Endothelial cell of umbilical vein (primary cell): Measurements from ENCODE around the gene ZNF597. TPM values are rescaled to one million over a fixed set of nuclear protein-coding genes. Genes with fewer than 3 reads are reported as not detected.

Source experiments
- BruUV-seq: library from RNA; stranded (reverse); fragments of 400-500 nt; replicated peaks from 2 replicates; lab custom pipeline; 2021; lab: Mats Ljungman, UMichigan
- CTCF ChIA-PET: fragments of 300-600, 350-600 bp; sonication (Branson Sonifier 250); formaldehyde crosslinking; loops from one replicate; lab custom pipeline; 2021; ENCODE audit warnings: antibody characterized with exemption, inconsistent platforms; lab: Charles Lee
- POLR2A ChIA-PET: fragments of 300-600, 350-600 bp; sonication (Branson Sonifier 250); formaldehyde crosslinking; loops from one replicate; lab custom pipeline; 2021; ENCODE audit warnings: antibody characterized with exemption, inconsistent platforms; lab: Charles Lee
- DNase-seq: peaks from one replicate; pipeline ENCODE4 v3.0.0-alpha.2; 2011; ENCODE audit warnings: low read depth, low spot score
- FAIRE-seq: peaks from 2 replicates; lab custom pipeline; 2011; peaks lifted over from hg19 to GRCh38; lab: Jason Lieb, UNC
- H2AFZ ChIP-seq: 2 replicates; pipeline ENCODE4 v1.6.0; 2012; ENCODE audit warnings: low read depth, low read length, control low read depth, inconsistent platforms
- H3K27ac ChIP-seq: 2 replicates; pipeline ENCODE4 v1.5.1; 2011; ENCODE audit warnings: low read depth, mild to moderate bottlenecking, control low read depth, low read length, moderate library complexity; ENCODE audit not compliant: insufficient read depth
- H3K27me3 ChIP-seq, 2 experiments: 2 replicates each; pipeline versions ENCODE4 v1.6.0 to v1.6.1; 2011; ENCODE audit warnings: low read length in 2 of 2, mixed read lengths in 1 of 2; ENCODE audit not compliant: control insufficient read depth in 2 of 2, insufficient read depth in 2 of 2
- H3K36me3 ChIP-seq, 2 experiments: 2 replicates in 1 of 2; 3 replicates in 1 of 2; pipeline ENCODE4 v1.5.1; 2011; ENCODE audit warnings: low read length in 2 of 2, mild to moderate bottlenecking in 1 of 2, moderate library complexity in 1 of 2; ENCODE audit not compliant: control insufficient read depth in 2 of 2, insufficient read depth in 2 of 2; ENCODE audit errors: extremely low read depth in 1 of 2
- H3K4me1 ChIP-seq: 3 replicates; pipeline ENCODE4 v1.5.1; 2011; ENCODE audit warnings: mild to moderate bottlenecking, low read length; ENCODE audit not compliant: control insufficient read depth, insufficient read depth; ENCODE audit errors: extremely low read depth
- H3K4me2 ChIP-seq: 2 replicates; pipeline ENCODE4 v1.6.1; 2011; ENCODE audit warnings: low read length, control low read depth, mixed read lengths; ENCODE audit not compliant: insufficient read depth
- H3K4me3 ChIP-seq, 3 experiments: fragments of 200-600 bp in 1 of 3; sonication (generic), shearing (Covaris generic) in 1 of 3; replicated peaks in 1 of 3; 2 replicates each; pipeline ENCODE4 v1.5.1; 2011 to 2016; ENCODE audit warnings: control low read depth in 3 of 3, low read length in 3 of 3, mild to moderate bottlenecking in 2 of 3, inconsistent platforms in 1 of 3, low read depth in 1 of 3, moderate library complexity in 1 of 3; ENCODE audit not compliant: insufficient read depth in 1 of 3
- H3K79me2 ChIP-seq: 2 replicates; pipeline ENCODE4 v1.6.0; 2012; ENCODE audit warnings: low read length, inconsistent platforms; ENCODE audit not compliant: control insufficient read depth, insufficient read depth
- H3K9ac ChIP-seq: replicated peaks from 2 replicates; pipeline ENCODE3; 2011; ENCODE audit warnings: low read length, control low read depth; ENCODE audit not compliant: insufficient read depth; ENCODE audit errors: extremely low read depth
- H3K9me1 ChIP-seq: replicated peaks from 3 replicates; pipeline ENCODE4 v1.6.0; 2011; ENCODE audit warnings: mild to moderate bottlenecking, low read length; ENCODE audit not compliant: control insufficient read depth, insufficient read depth; ENCODE audit errors: extremely low read depth
- H3K9me3 ChIP-seq: replicated peaks from 2 replicates; pipeline ENCODE4 v1.5.1; 2012; ENCODE audit warnings: low read length, inconsistent platforms; ENCODE audit not compliant: control insufficient read depth, insufficient read depth
- H4K20me1 ChIP-seq: replicated peaks from 2 replicates; pipeline ENCODE3; 2011; ENCODE audit warnings: mild to moderate bottlenecking, low read length; ENCODE audit not compliant: control insufficient read depth, insufficient read depth; ENCODE audit errors: extremely low read depth
- EZH2 ChIP-seq: IDR thresholded peaks from 2 replicates; pipeline ENCODE4 v1.6.1; 2012; ENCODE audit warnings: borderline replicate concordance, low read depth, mild to moderate bottlenecking, moderate library complexity, low read length, inconsistent platforms; ENCODE audit not compliant: severe bottlenecking
- FOS ChIP-seq: IDR thresholded peaks from 2 replicates; pipeline ENCODE4 v1.6.1; 2011; ENCODE audit warnings: mild to moderate bottlenecking, low read length, moderate library complexity, borderline replicate concordance; ENCODE audit not compliant: insufficient read depth
- GATA2 ChIP-seq: IDR thresholded peaks from 2 replicates; pipeline ENCODE4 v1.7.0; 2011; ENCODE audit warnings: low read depth, mild to moderate bottlenecking, moderate library complexity, mixed read lengths, low read length; ENCODE audit not compliant: insufficient read length, insufficient read depth
- JUN ChIP-seq: IDR thresholded peaks from 2 replicates; pipeline ENCODE4 v1.6.1; 2011; ENCODE audit warnings: borderline replicate concordance, low read depth; ENCODE audit not compliant: insufficient read length, insufficient read depth
- MYC ChIP-seq: IDR thresholded peaks from one replicate; pipeline ENCODE4 v1.6.1; 2011; ENCODE audit warnings: mild to moderate bottlenecking, low read depth, low read length
- POLR2A ChIP-seq: IDR thresholded peaks from 2 replicates; pipeline ENCODE4 v1.6.1; 2012; ENCODE audit warnings: low read depth, mild to moderate bottlenecking, control low read depth, low read length
- POLR2AphosphoS5 ChIP-seq: IDR thresholded peaks from 2 replicates; pipeline ENCODE4 v1.6.1; 2012; ENCODE audit warnings: low read depth, mild to moderate bottlenecking, control low read depth, low read length, moderate library complexity; ENCODE audit not compliant: insufficient read depth
- dilution Hi-C: fragments of 300-500 bp; cut with MboI; formaldehyde crosslinking; loops from one replicate; pipeline ENCODE4 v1.15.0; 2019; ENCODE audit warnings: low sequenced_read_pairs; ENCODE audit not compliant: extremely low pct_ligation_motif_present
- intact Hi-C: fragments of 100-400 bp; cut with micrococcal nuclease; formaldehyde crosslinking; loops from one replicate; pipeline ENCODE4 v1.10.0; 2022
- polyA plus RNA-seq, 4 experiments: library from polyadenylated mRNA; depleted of rRNA in 3 of 4; stranded (reverse) in 3 of 4; unstranded in 1 of 4; fragments of >200 nt; gene quantifications; 2 replicates each; pipeline versions ENCODE4 v1.2.1 to v1.2.3, GENCODE V29; 2011 to 2012; ENCODE audit warnings: missing spikeins in 1 of 4
- total RNA-seq: library from RNA; stranded (reverse); gene quantifications from 2 replicates; pipeline ENCODE4 v1.2.3, GENCODE V29; 2021
- TF ChIP-seq, protein P1 (sequence below): IDR thresholded peaks from 2 replicates; pipeline ENCODE4 v1.6.1; 2011; ENCODE audit not compliant: insufficient read depth, insufficient read length
- TF ChIP-seq, protein P2 (sequence below), 2 donors: IDR thresholded peaks; 1 replicate in 1 of 2; 2 replicates in 1 of 2; pipeline ENCODE4 v1.5.1; 2011; ENCODE audit warnings: low read length in 2 of 2, mild to moderate bottlenecking in 2 of 2, moderate library complexity in 2 of 2, control low read depth in 1 of 2, inconsistent platforms in 1 of 2, low read depth in 1 of 2; ENCODE audit not compliant: insufficient read depth in 1 of 2; ENCODE audit errors: extremely low read depth in 1 of 2

The ZNF597 gene
- total and polyA plus RNA-seq, 2 donors (not counting 3 experiments of a cell fraction or from before 2014, with no cell fraction given) = 0.75 to 1.4 TPM

DNA sequence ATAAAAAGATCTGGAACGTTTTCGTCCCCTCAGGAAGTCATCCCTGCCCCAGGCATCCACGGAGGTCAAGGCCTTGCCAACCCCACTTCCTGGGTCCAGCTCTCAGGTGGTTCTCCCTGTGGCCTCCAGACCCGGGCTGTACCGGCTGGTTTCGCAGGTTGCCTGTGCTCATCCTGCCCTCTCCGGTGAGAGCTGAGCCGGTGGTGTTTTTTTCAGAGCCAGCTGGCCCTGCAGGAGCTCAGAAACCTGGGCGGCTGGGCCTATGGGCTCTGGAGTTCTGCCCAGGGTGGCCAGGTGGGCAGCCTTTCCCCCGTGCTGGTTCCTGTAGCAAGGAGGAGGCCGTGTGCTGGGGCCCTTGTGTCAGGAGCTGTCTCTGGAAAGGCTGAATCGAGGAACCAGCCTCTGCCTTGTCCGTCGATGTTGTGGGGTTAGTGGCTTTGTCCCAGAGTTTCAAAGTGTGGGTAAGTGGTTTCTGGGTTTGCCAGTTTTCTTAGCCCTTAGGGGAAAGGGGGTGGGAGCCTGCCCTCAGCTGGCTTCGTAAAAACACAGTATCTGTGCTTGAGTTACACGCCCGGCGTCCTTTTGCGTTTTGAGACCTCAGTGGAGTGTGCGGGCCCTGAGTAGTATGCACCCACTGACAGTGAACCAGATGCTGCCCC is 28.3 kb upstream of the ZNF597 start:
- DNase-seq (no peak), FAIRE-seq (no peak)
- peaks cover 82% of the 10 kb centered on the region for H3K79me2 ChIP-seq
- H3K9me1 ChIP-seq = no peaks in the 10 kb centered on the region
- no peaks in the 10 kb centered on the region for H4K20me1 ChIP-seq
- TF ChIP-seq POLR2AphosphoS5 (no peak), FOS (no peak), JUN (no peak), EZH2 (no peak), GATA2 (no peak), MYC (no peak), POLR2A (no peak)
- TF ChIP-seq, protein P1, sequence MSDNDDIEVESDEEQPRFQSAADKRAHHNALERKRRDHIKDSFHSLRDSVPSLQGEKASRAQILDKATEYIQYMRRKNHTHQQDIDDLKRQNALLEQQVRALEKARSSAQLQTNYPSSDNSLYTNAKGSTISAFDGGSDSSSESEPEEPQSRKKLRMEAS = no peak
- TF ChIP-seq, protein P2, sequence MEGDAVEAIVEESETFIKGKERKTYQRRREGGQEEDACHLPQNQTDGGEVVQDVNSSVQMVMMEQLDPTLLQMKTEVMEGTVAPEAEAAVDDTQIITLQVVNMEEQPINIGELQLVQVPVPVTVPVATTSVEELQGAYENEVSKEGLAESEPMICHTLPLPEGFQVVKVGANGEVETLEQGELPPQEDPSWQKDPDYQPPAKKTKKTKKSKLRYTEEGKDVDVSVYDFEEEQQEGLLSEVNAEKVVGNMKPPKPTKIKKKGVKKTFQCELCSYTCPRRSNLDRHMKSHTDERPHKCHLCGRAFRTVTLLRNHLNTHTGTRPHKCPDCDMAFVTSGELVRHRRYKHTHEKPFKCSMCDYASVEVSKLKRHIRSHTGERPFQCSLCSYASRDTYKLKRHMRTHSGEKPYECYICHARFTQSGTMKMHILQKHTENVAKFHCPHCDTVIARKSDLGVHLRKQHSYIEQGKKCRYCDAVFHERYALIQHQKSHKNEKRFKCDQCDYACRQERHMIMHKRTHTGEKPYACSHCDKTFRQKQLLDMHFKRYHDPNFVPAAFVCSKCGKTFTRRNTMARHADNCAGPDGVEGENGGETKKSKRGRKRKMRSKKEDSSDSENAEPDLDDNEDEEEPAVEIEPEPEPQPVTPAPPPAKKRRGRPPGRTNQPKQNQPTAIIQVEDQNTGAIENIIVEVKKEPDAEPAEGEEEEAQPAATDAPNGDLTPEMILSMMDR (IDR thresholded peaks at IDR 0.05; ENCODE audit: extremely low read depth in 1 of 2, insufficient read depth in 1 of 2, low read depth in 1 of 2, low read length in 2 of 2) = no peak
- dilution Hi-C loops (no loop called here), intact Hi-C loops (no loop called here)
- ChIA-PET CTCF (no interaction called here), POLR2A (no interaction called here)
- no peak overlapping the region for H3K4me2 ChIP-seq
- BruUV-seq = no TSS peak
- no peak overlapping the region for H3K27ac ChIP-seq
- H3K9me3 ChIP-seq = no peaks in the 10 kb centered on the region
- H3K4me1 ChIP-seq = no peaks in the 10 kb centered on the region
- peaks cover 0 to 5% of the 10 kb centered on the region in 2 experiments for H3K36me3 ChIP-seq
- H3K4me3 ChIP-seq = no peak overlapping the region
- H2AFZ ChIP-seq = no peak overlapping the region
- no peak overlapping the region for H3K9ac ChIP-seq
- no peaks in the 10 kb centered on the region for H3K27me3 ChIP-seq
